Osteocyte (in vitro differentiated cells): ENCODE results near the gene GPR132. TPM values are rescaled to one million over a fixed set of nuclear protein-coding genes. Genes with fewer than 3 reads are reported as not detected.

ENCODE experiments used
- DNase-seq: peaks from one replicate; pipeline ENCODE4 v3.0.0; 2021; ENCODE audit warnings: mixed read lengths; ENCODE audit not compliant: unreplicated experiment; ENCODE audit errors: extremely low spot score
- H3K27ac Mint-ChIP-seq: one replicate; pipeline ENCODE4 v1.8.0; 2021; ENCODE audit warnings: mild to moderate bottlenecking, mixed read lengths; ENCODE audit not compliant: unreplicated experiment
- H3K27me3 Mint-ChIP-seq: one replicate; pipeline ENCODE4 v1.8.0; 2021; ENCODE audit warnings: mixed read lengths; ENCODE audit not compliant: unreplicated experiment
- H3K36me3 Mint-ChIP-seq: one replicate; pipeline ENCODE4 v1.8.0; 2021; ENCODE audit warnings: mixed read lengths; ENCODE audit not compliant: unreplicated experiment
- H3K4me1 Mint-ChIP-seq: one replicate; pipeline ENCODE4 v1.8.0; 2021; ENCODE audit warnings: mixed read lengths; ENCODE audit not compliant: unreplicated experiment
- H3K4me3 Mint-ChIP-seq: one replicate; pipeline ENCODE4 v1.8.0; 2021; ENCODE audit warnings: mild to moderate bottlenecking, moderate library complexity, mixed read lengths; ENCODE audit not compliant: unreplicated experiment
- H3K9me3 Mint-ChIP-seq: one replicate; pipeline ENCODE4 v1.8.0; 2021; ENCODE audit warnings: mixed read lengths; ENCODE audit not compliant: unreplicated experiment
- CTCF ChIP-seq: fragments of 200-600 bp; sonication (generic); IDR thresholded peaks from 2 replicates; pipeline ENCODE4 v1.5.0; 2021; ENCODE audit warnings: antibody characterized with exemption, mild to moderate bottlenecking, moderate library complexity
- total RNA-seq: library from RNA; stranded (reverse); gene quantifications from 2 replicates; pipeline ENCODE4 v1.2.1, GENCODE V29; 2021

Gene GPR132
- total RNA-seq, 1 donor from 2014 or later = 0.24 TPM

DNA sequence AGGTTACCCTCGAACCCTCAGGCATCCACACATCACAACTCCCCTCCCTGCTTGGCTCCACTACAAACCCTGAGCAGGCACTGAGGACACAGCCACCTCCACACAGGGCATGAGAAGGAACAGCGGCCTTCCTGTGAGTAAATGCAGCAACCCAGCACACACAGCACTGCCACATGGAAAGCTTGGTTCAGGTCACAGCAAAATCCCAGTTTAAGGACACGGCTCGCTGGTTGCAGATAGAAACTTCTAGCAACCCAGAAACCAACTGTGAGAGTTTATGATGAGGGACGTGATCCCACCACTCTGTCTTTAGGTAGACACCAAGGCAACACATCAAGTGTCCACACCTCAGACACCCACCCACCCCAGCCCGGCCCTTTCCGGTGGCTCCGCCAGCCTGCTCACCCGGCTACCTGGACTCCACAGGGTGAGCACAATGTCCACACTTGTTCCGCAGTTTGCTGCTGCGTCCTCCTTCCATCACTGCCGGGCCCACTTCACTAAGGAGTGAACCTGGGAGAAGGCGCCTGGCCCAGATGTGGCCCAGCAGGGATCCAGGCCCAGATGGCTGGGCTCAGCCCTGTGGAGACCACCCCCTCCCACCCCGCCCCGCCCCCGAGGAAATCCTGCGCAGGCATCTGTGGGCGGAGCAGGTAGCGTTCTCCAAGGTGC lies 57.5 kb downstream of the GPR132 start:
- no peak for TF ChIP-seq CTCF
- H3K36me3 Mint-ChIP-seq = peaks cover 6% of the 10 kb centered on the region
- no peaks in the 10 kb centered on the region for H3K9me3 Mint-ChIP-seq
- peaks cover 8% of the 10 kb centered on the region for H3K4me1 Mint-ChIP-seq
- no peak overlapping the region for H3K4me3 Mint-ChIP-seq
- no peak overlapping the region for H3K27ac Mint-ChIP-seq
- no peak for DNase-seq
- H3K27me3 Mint-ChIP-seq = no peaks in the 10 kb centered on the region

- TF ChIP-seq CTCF = no peak
- H3K27ac Mint-ChIP-seq = no peak overlapping the region
- no peaks in the 10 kb centered on the region for H3K9me3 Mint-ChIP-seq
- no peak overlapping the region for H3K4me3 Mint-ChIP-seq
- H3K36me3 Mint-ChIP-seq = peaks cover 6% of the 10 kb centered on the region
- H3K4me1 Mint-ChIP-seq = peaks cover under 1% of the 10 kb centered on the region
- DNase-seq = no peak
- H3K27me3 Mint-ChIP-seq = no peaks in the 10 kb centered on the region
These were observed 58.2 kb downstream of the GPR132 start for GRCh38 chr14:105006831-105007592.

DNA sequence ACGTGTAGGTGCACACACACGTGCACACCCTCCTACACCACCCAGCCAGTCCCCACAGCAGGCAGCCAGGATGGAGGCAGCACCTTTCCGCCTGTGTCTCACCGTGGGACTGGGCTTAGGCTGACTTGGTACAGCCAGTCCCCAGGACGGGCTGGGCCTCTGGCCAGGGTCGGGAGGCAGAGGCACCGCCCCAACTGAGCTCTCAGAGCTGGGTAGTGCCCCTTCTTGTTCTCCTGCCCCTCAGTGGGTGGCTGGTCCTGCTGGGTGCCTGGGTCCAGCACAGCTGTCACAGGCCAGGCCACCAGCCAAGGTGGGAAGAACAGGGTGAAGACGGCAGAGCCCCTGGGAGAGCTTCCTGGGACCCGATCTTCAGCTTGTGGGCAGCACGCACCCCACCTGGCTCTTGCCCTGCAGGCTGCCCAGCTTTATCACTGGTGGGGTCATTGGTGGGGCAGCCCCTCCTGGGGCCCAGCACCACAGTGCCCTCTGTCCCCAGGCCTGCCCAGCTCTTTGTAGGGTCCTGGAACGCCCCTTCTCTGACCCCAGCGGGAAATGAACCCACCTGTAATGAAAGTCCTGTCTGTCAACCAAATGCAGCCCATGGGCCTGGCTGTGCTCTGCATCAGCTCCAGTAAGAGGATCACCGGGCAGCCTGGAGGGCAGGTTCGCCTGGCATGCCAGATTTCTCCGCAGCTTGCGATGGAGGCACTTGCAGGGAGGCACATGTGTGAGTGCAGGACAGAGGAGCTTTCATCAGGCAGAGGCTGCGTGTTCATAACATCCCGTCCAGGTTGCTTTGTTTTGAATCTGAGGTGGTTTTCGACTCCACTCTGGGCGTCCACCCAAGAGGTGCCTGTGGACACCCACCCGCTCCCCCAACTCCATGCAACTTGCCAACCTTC lies 59.0 kb downstream of the GPR132 start:
- Mint-ChIP-seq H3K36me3 (peaks cover 6% of the 10 kb centered on the region), H3K9me3 (no peaks in the 10 kb centered on the region), H3K4me1 (no peaks in the 10 kb centered on the region), H3K4me3 (no peak overlapping the region), H3K27me3 (no peaks in the 10 kb centered on the region), H3K27ac (peak overlapping the region; percentile 28)
- no peak for DNase-seq
- TF ChIP-seq CTCF = no peak

DNA sequence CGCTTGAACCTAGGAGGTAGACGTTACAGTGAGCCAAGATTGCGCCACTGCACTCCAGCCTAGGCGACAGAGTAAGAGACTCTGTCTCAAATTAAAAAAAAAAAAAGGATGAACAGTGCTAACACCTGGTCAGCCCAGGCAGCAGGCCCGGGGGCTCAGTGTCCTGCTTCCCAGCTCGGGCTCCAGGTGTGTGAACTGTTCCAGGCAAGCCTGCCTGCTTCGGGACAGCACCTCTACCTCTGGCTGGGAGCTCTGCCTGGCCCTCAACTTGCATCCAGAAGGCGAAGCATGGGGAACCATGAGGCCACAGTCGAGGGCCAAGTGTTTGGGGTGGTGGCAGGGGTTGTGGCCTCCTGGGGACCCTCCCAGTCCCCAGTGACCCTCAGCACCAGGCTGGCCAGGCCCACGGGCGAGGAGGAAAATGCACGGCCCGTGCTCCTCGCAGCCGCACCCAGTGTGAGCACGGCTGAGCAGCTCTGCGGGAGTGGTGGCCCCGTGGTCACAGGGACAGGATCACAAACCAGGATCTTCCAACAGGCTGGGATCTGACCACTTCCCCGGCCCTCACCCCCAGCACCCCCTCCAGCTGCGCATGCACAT lies 59.8 kb downstream of the GPR132 start:
- TF ChIP-seq CTCF = no peak
- DNase-seq = no peak
- H3K27ac Mint-ChIP-seq = no peak overlapping the region

More for the DNA sequence above, 59.8 kb downstream of the GPR132 start:
- Mint-ChIP-seq H3K27me3 (no peaks in the 10 kb centered on the region), H3K4me3 (no peak overlapping the region), H3K4me1 (no peaks in the 10 kb centered on the region), H3K36me3 (peaks cover 6% of the 10 kb centered on the region), H3K9me3 (no peaks in the 10 kb centered on the region)

Other genes with a start within 250 kb of the GPR132 start
- gene CEP170B, start 200.2 kb downstream of the GPR132 start, total RNA-seq = 26.4 and 26.5 TPM in 2 replicates
- 0.05 and 0.18 TPM in 2 replicates for gene PLD4, start 140.6 kb downstream of the GPR132 start, total RNA-seq
- 145 and 183 TPM in 2 replicates for gene AHNAK2, start 87.1 kb downstream of the GPR132 start, total RNA-seq
- 7.5 and 7.7 TPM in 2 replicates for gene CLBA1, start 79.6 kb downstream of the GPR132 start, total RNA-seq
- 14.6 and 17.4 TPM in 2 replicates for gene CDCA4, start 44.3 kb downstream of the GPR132 start, total RNA-seq
- gene JAG2, start 103.3 kb upstream of the GPR132 start, total RNA-seq = 5.7 and 7.5 TPM in 2 replicates
- gene NUDT14, start 115.9 kb upstream of the GPR132 start, total RNA-seq = 38.4 and 39.1 TPM in 2 replicates
- 35.3 and 35.7 TPM in 2 replicates for gene BTBD6, start 183.1 kb upstream of the GPR132 start, total RNA-seq
- gene BRF1, start 235.6 kb upstream of the GPR132 start, total RNA-seq = 41.7 and 43.5 TPM in 2 replicates
- gene PACS2, start 249.3 kb upstream of the GPR132 start, total RNA-seq = 109 and 115 TPM in 2 replicates